GM18951 (cell line): ENCODE results near the gene NADSYN1.

Experiments used
- POLR2A ChIP-seq: IDR thresholded peaks from 4 replicates; pipeline ENCODE4 v1.6.1; 2011; ENCODE audit warnings: mild to moderate bottlenecking; ENCODE audit not compliant: insufficient read length, insufficient read depth; ENCODE audit errors: extremely low read depth
- in situ Hi-C: fragments of 300-500 bp; cut with MboI; formaldehyde crosslinking; loops from one replicate; pipeline ENCODE4 v1.12.0; 2022; ENCODE audit warnings: low sequenced_read_pairs, mixed read lengths, inconsistent platforms; ENCODE audit not compliant: unreplicated experiment

Gene NADSYN1

GRCh38 chr11:71449596-71449995 is 3.4 kb upstream of the NADSYN1 start:
- in situ Hi-C loops: no loop called here
- no peak for TF ChIP-seq POLR2A

- in situ Hi-C loops: no loop called here
- TF ChIP-seq POLR2A: no peak
These were observed 2.5 kb upstream of the NADSYN1 start for GRCh38 chr11:71450507-71450906.

GRCh38 chr11:71450939-71451338 is 2.1 kb upstream of the NADSYN1 start:
- no peak for TF ChIP-seq POLR2A
- in situ Hi-C loops: no loop called here

- in situ Hi-C loops: no loop called here
- TF ChIP-seq POLR2A: no peak
These were observed 1.3 kb upstream of the NADSYN1 start for GRCh38 chr11:71451596-71452198.

- in situ Hi-C loops: no loop called here
- TF ChIP-seq POLR2A: no peak
These were observed 585 bp upstream of the NADSYN1 start for GRCh38 chr11:71452199-71453036.

- no peak for TF ChIP-seq POLR2A
- in situ Hi-C loops: no loop called here
These were observed 908 bp downstream of the NADSYN1 start for GRCh38 chr11:71453918-71454304.

GRCh38 chr11:71454470-71455113 is 1.6 kb downstream of the NADSYN1 start:
- TF ChIP-seq POLR2A: no peak
- in situ Hi-C loops: no loop called here

- no peak for TF ChIP-seq POLR2A
- in situ Hi-C loops: no loop called here
These were observed 3.3 kb downstream of the NADSYN1 start for GRCh38 chr11:71456294-71456693.

- no peak for TF ChIP-seq POLR2A
- in situ Hi-C loops: no loop called here
These were observed 3.8 kb downstream of the NADSYN1 start for GRCh38 chr11:71456831-71457230.

GRCh38 chr11:71458146-71459070 is 5.4 kb downstream of the NADSYN1 start:
- in situ Hi-C loops: no loop called here
- TF ChIP-seq POLR2A: no peak

- no peak for TF ChIP-seq POLR2A
- in situ Hi-C loops: no loop called here
These were observed 6.2 kb downstream of the NADSYN1 start for GRCh38 chr11:71459076-71459766.

GRCh38 chr11:71459767-71460320 is 6.8 kb downstream of the NADSYN1 start:
- in situ Hi-C loops: no loop called here
- TF ChIP-seq POLR2A: no peak
